Measurements from ENCODE around the gene HOXA4. TPM values are rescaled to one million over a fixed set of nuclear protein-coding genes. Genes with fewer than 3 reads are reported as not detected.
A peak's percentile ranks its signal among the peaks of the same experiment; 100 is the strongest.

HOXA4 gene
- total RNA-seq, 2 donors from 2014 or later: 0.78 to 1.6 TPM

- peaks cover 36% of the 10 kb centered on the region for H3K4me1 ChIP-seq
- intact Hi-C loops (cut with DNase I): no loop called here
- DNase-seq: peak in 2 of 4 donors; percentile 1 to 6
Measured at GRCh38 chr7:27154901-27155815, 24.6 kb upstream of the HOXA4 start.

GRCh38 chr7:27154369-27154768, 23.8 kb upstream of the HOXA4 start:
- peaks cover 0 to 70% of the 10 kb centered on the region in 2 donors for H3K27me3 ChIP-seq
- no peaks in the 10 kb centered on the region for H3K9me3 ChIP-seq
- no peak overlapping the region for H3K4me3 ChIP-seq
- intact Hi-C loops (cut with DNase I): no loop called here
- DNase-seq: peak in 2 of 4 donors; percentile 1 to 7
- no peak overlapping the region for H3K27ac ChIP-seq
- peaks cover 32% of the 10 kb centered on the region for H3K4me1 ChIP-seq
- no peak for ATAC-seq
- TF ChIP-seq CTCF (IDR thresholded peaks at IDR 0.05) (no peak), POLR2A (IDR thresholded peaks at IDR 0.05) (no peak)
- no peaks in the 10 kb centered on the region for H3K36me3 ChIP-seq (replicated peaks in 1 of 2; ENCODE audit: insufficient read depth in 1 of 2, low read depth in 2 of 2)
- WGBS, 2 donors: 26 to 28% methylated on average over 10 of the region's 10 CpGs

More at GRCh38 chr7:27154901-27155815, 24.6 kb upstream of the HOXA4 start:
- H3K4me3 ChIP-seq: no peak overlapping the region
- TF ChIP-seq POLR2A (IDR thresholded peaks at IDR 0.05) (no peak), CTCF (IDR thresholded peaks at IDR 0.05) (no peak)
- H3K27me3 ChIP-seq: peaks cover 0 to 75% of the 10 kb centered on the region in 2 donors
- WGBS, 2 donors: 7% methylated on average over 34 to 48 of the region's 48 CpGs
- H3K36me3 ChIP-seq (replicated peaks in 1 of 2; ENCODE audit: insufficient read depth in 1 of 2, low read depth in 2 of 2): no peaks in the 10 kb centered on the region
- no peak overlapping the region for H3K27ac ChIP-seq
- H3K9me3 ChIP-seq: no peaks in the 10 kb centered on the region
- no peak for ATAC-seq

GRCh38 chr7:27153526-27153925, 23.0 kb upstream of the HOXA4 start:
- intact Hi-C loops (cut with DNase I): no loop called here
- no peak overlapping the region for H3K4me3 ChIP-seq
- no peak for ATAC-seq

DNA sequence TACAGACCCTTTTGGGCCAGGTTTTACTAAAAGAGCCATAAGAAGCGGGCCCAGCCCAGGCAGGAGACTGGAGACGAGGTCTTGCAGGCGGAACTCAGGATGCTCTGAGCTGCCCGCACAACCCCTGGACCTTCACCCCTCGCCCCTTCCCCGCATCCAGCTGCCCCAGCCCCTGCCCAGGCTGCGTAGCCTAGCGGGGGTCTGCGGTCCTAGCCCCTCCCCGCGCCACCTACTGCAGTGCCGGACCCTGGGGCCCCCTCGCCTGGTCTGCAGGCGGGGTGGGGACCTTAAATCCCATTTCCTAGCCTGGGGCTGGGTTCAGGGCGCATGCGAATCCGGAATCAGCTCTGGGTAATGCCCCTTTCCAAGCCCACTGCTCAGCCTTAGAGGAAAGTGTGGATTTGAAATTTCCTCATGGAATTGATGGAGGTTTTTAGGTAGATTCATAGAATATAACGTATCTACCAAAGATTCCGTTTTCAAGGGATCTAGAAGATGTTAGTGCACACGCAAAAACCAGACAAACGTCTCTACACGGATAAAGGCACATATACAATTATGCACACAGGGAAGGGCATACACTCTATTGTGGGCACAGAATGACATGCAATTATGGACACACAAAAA, 22.4 kb upstream of the HOXA4 start:
- intact Hi-C loops (cut with DNase I): no loop called here
- 13 to 16% methylated on average over 14 to 22 of the region's 22 CpGs for WGBS, 2 donors
- H3K27ac ChIP-seq: no peak overlapping the region

More at GRCh38 chr7:27153526-27153925, 23.0 kb upstream of the HOXA4 start:
- peaks cover 0 to 70% of the 10 kb centered on the region in 2 donors for H3K27me3 ChIP-seq
- no peak overlapping the region for H3K27ac ChIP-seq
- TF ChIP-seq CTCF (IDR thresholded peaks at IDR 0.05) (no peak), POLR2A (IDR thresholded peaks at IDR 0.05) (no peak)
- no peaks in the 10 kb centered on the region for H3K9me3 ChIP-seq
- H3K36me3 ChIP-seq (replicated peaks in 1 of 2; ENCODE audit: insufficient read depth in 1 of 2, low read depth in 2 of 2): no peaks in the 10 kb centered on the region
- DNase-seq: no peak
- H3K4me1 ChIP-seq: peaks cover 34% of the 10 kb centered on the region
- 31 to 32% methylated on average over 3 of the region's 3 CpGs for WGBS, 2 donors

More for the DNA sequence above, 22.4 kb upstream of the HOXA4 start:
- H3K4me1 ChIP-seq: peaks cover 40% of the 10 kb centered on the region
- no peaks in the 10 kb centered on the region for H3K9me3 ChIP-seq
- ATAC-seq (no peak), DNase-seq (no peak)
- no peak for TF ChIP-seq POLR2A (IDR thresholded peaks at IDR 0.05)
- TF ChIP-seq CTCF (IDR thresholded peaks at IDR 0.05): no peak
- H3K36me3 ChIP-seq (replicated peaks in 1 of 2; ENCODE audit: insufficient read depth in 1 of 2, low read depth in 2 of 2): no peaks in the 10 kb centered on the region
- H3K27me3 ChIP-seq: peaks cover 0 to 71% of the 10 kb centered on the region in 2 donors
- no peak overlapping the region for H3K4me3 ChIP-seq

Measured in body of pancreas (tissue), 4 donors.